Measurements from ENCODE around the gene GVQW3.

- peak in 3 of 4 experiments; percentile 6 to 24 (median 7) for TF ChIP-seq CTCF (IDR thresholded peaks at IDR 0.05)
- peak; percentile 99 for TF ChIP-seq POLR2AphosphoS5 (IDR thresholded peaks at IDR 0.05)
- TF ChIP-seq POLR2A (IDR thresholded peaks at IDR 0.05): peak; percentile 95
Measured at GRCh38 chr11:76444384-76445120, 63.4 kb downstream of the GVQW3 start, which contains the start of gene EMSY.
